B cell (primary cell): ENCODE results near the gene RPL19. TPM values are rescaled to one million over a fixed set of nuclear protein-coding genes. Genes with fewer than 3 reads are reported as not detected.

Experiments used
- polyA plus RNA-seq: library from polyadenylated mRNA; depleted of rRNA; stranded (reverse); fragments of >200 nt; gene quantifications from 2 replicates; pipeline ENCODE4 v1.2.3, GENCODE V29; 2012
- total RNA-seq, 2 donors: library from RNA; stranded (reverse); fragments of 120-200 nt in 1 of 2; gene quantifications; 1 replicate in 1 of 2; 2 replicates in 1 of 2; pipeline versions ENCODE4 v1.2.3 to v1.2.4, GENCODE V29; 2013 to 2022

RPL19 gene
- total and polyA plus RNA-seq, 2 donors (not counting 1 experiment from before 2014, with no cell fraction given) = 3,041 to 3,233 TPM

Other genes with a start within 250 kb of the RPL19 start
- not detected in 2 replicates for gene FBXO47, start 232.9 kb upstream of the RPL19 start, total RNA-seq
- not detected in 2 replicates for gene FBXO47, start 232.9 kb upstream of the RPL19 start, polyA plus RNA-seq
- not detected in 2 replicates for gene PLXDC1, start 48.6 kb upstream of the RPL19 start, total RNA-seq
- 0.69 and 3.1 TPM in 2 replicates for gene PLXDC1, start 48.6 kb upstream of the RPL19 start, polyA plus RNA-seq
- gene ARL5C, start 34.1 kb upstream of the RPL19 start, total RNA-seq = not detected in 2 replicates
- gene ARL5C, start 34.1 kb upstream of the RPL19 start, polyA plus RNA-seq = not detected in 2 replicates
- gene CACNB1, start 2.6 kb upstream of the RPL19 start, total RNA-seq = 9.6 and 12.4 TPM in 2 replicates
- 3.4 and 3.8 TPM in 2 replicates for gene CACNB1, start 2.6 kb upstream of the RPL19 start, polyA plus RNA-seq
- 0.10 TPM in 1 of 2 replicates, not detected in the other for gene STAC2, start 25.7 kb downstream of the RPL19 start, total RNA-seq
- 0.04 TPM in 1 of 2 replicates, not detected in the other for gene STAC2, start 25.7 kb downstream of the RPL19 start, polyA plus RNA-seq
- 36.2 and 38.1 TPM in 2 replicates for gene FBXL20, start 201.3 kb downstream of the RPL19 start, total RNA-seq
- 6.1 and 7.6 TPM in 2 replicates for gene FBXL20, start 201.3 kb downstream of the RPL19 start, polyA plus RNA-seq